GM23338 (cell line): ENCODE data around the gene UNC5A. TPM values are rescaled to one million over a fixed set of nuclear protein-coding genes. Genes with fewer than 3 reads are reported as not detected.

Source experiments
- ATAC-seq: fragments of 200-7000 bp; cut with Tn5 transposase; 3 replicates; pipeline ENCODE4 v1.9.1; 2020
- DNase-seq: peaks from one replicate; pipeline ENCODE4 v3.0.0-alpha.2; 2015; ENCODE audit warnings: low spot score
- H2AFZ ChIP-seq: fragments of 200-600 bp; sonication (generic); 2 replicates; pipeline ENCODE4 v1.8.0; 2016; ENCODE audit warnings: antibody characterized with exemption, mild to moderate bottlenecking, moderate library complexity
- H3F3A ChIP-seq: fragments of 200-600 bp; sonication (generic); replicated peaks from 2 replicates; pipeline ENCODE4 v1.8.0; 2017; ENCODE audit warnings: antibody characterized with exemption, mixed run types, low read depth
- H3K27ac ChIP-seq: fragments of 200-600 bp; sonication (generic); 2 replicates; pipeline ENCODE4 v1.6.1; 2016; ENCODE audit warnings: low read depth
- H3K27me3 ChIP-seq: fragments of 200-600 bp; sonication (generic); 2 replicates; pipeline ENCODE4 v1.8.0; 2016; ENCODE audit warnings: mild to moderate bottlenecking, mixed run types, moderate library complexity; ENCODE audit not compliant: insufficient read depth
- H3K36me3 ChIP-seq: fragments of 200-600 bp; sonication (generic); 2 replicates; pipeline ENCODE4 v1.8.0; 2016; ENCODE audit warnings: mild to moderate bottlenecking; ENCODE audit not compliant: insufficient read depth
- H3K4me1 ChIP-seq: fragments of 200-600 bp; sonication (generic); 2 replicates; pipeline ENCODE4 v1.8.0; 2016; ENCODE audit warnings: mild to moderate bottlenecking, moderate library complexity; ENCODE audit not compliant: insufficient read depth
- H3K4me2 ChIP-seq: fragments of 200-600 bp; sonication (generic); 2 replicates; pipeline ENCODE4 v1.7.1; 2017; ENCODE audit warnings: mixed run types
- H3K4me3 ChIP-seq: fragments of 200-600 bp; sonication (generic); 2 replicates; pipeline ENCODE4 v1.6.1; 2016; ENCODE audit warnings: mixed run types
- H3K79me2 ChIP-seq: fragments of 200-600 bp; sonication (generic); replicated peaks from 2 replicates; pipeline ENCODE4 v1.8.0; 2017; ENCODE audit warnings: mild to moderate bottlenecking; ENCODE audit not compliant: insufficient read depth
- H3K9me2 ChIP-seq: fragments of 200-600 bp; sonication (generic); 2 replicates; pipeline ENCODE4 v1.8.0; 2017; ENCODE audit not compliant: insufficient read depth
- H4K20me1 ChIP-seq: fragments of 200-600 bp; sonication (generic); replicated peaks from 2 replicates; pipeline ENCODE4 v1.8.0; 2017; ENCODE audit warnings: mild to moderate bottlenecking; ENCODE audit not compliant: insufficient read depth
- H3K27ac Mint-ChIP-seq: 2 replicates; pipeline ENCODE4 v1.8.0; 2020; ENCODE audit warnings: inconsistent platforms, mild to moderate bottlenecking, moderate library complexity, mixed read lengths
- H3K27me3 Mint-ChIP-seq: 3 replicates; pipeline ENCODE4 v1.8.0; 2022; ENCODE audit warnings: low read depth, mild to moderate bottlenecking, moderate library complexity, mixed read lengths, inconsistent platforms; ENCODE audit not compliant: insufficient read depth, poor library complexity
- H3K36me3 Mint-ChIP-seq: 3 replicates; pipeline ENCODE4 v1.8.0; 2021; ENCODE audit warnings: low read depth, mild to moderate bottlenecking, inconsistent platforms, moderate library complexity, mixed read lengths
- H3K4me1 Mint-ChIP-seq: 3 replicates; pipeline ENCODE4 v1.8.0; 2020; ENCODE audit warnings: mild to moderate bottlenecking, inconsistent platforms, mixed read lengths
- H3K4me3 Mint-ChIP-seq: 3 replicates; pipeline ENCODE4 v1.8.0; 2021; ENCODE audit warnings: moderate library complexity, mild to moderate bottlenecking, inconsistent platforms, mixed read lengths
- H3K9me3 Mint-ChIP-seq: 3 replicates; pipeline ENCODE4 v1.8.0; 2020; ENCODE audit warnings: moderate library complexity, mild to moderate bottlenecking, inconsistent platforms, mixed read lengths
- CREB1 ChIP-seq: fragments of 250-450 bp; sonication (Bioruptor Pico); IDR thresholded peaks from 2 replicates; pipeline ENCODE4 v1.5.0; 2020; ENCODE audit warnings: low read depth, mild to moderate bottlenecking, moderate library complexity
- EZH2 ChIP-seq: fragments of 200-600 bp; sonication (generic); IDR thresholded peaks from one replicate; pipeline ENCODE4 v1.8.0; 2017; ENCODE audit warnings: antibody characterized with exemption, mild to moderate bottlenecking, low read depth; ENCODE audit not compliant: unreplicated experiment
- EZH2phosphoT487 ChIP-seq: fragments of 200-600 bp; sonication (generic); IDR thresholded peaks from one replicate; pipeline ENCODE4 v1.8.1; 2018; ENCODE audit warnings: antibody characterized with exemption; ENCODE audit not compliant: unreplicated experiment
- JUNB ChIP-seq: IDR thresholded peaks from one replicate; pipeline ENCODE4 v1.6.1; 2016; ENCODE audit warnings: antibody characterized with exemption; ENCODE audit not compliant: unreplicated experiment
- NANOG ChIP-seq: IDR thresholded peaks from 2 replicates; pipeline ENCODE4 v1.6.1; 2016; ENCODE audit warnings: antibody characterized with exemption, borderline replicate concordance
- POLR2AphosphoS5 ChIP-seq: IDR thresholded peaks from 2 replicates; pipeline ENCODE4 v1.6.1; 2016; ENCODE audit warnings: antibody characterized with exemption, low read depth
- STAT1 ChIP-seq: IDR thresholded peaks from one replicate; pipeline ENCODE4 v1.6.1; 2016; ENCODE audit warnings: antibody characterized with exemption; ENCODE audit not compliant: unreplicated experiment
- ZNF114 ChIP-seq: fragments of 250-450 bp; sonication (Bioruptor Pico); IDR thresholded peaks from 2 replicates; pipeline ENCODE4 v1.5.0; 2020; ENCODE audit warnings: mild to moderate bottlenecking, moderate library complexity
- ZNF331 ChIP-seq: fragments of 250-450 bp; sonication (Bioruptor Pico); IDR thresholded peaks from 2 replicates; pipeline ENCODE4 v1.5.0; 2020; ENCODE audit warnings: low read depth, mild to moderate bottlenecking, moderate library complexity
- polyA plus RNA-seq: library from polyadenylated mRNA; unstranded; fragments of >200 nt; fragmentation: Nextera tagmentation; extraction: Ambion mirVana; gene quantifications from 2 replicates; pipeline ENCODE4 v1.2.1, GENCODE V29; 2016
- total RNA-seq: library from RNA; depleted of rRNA; stranded (reverse); fragments of >200 nt; shearing (Covaris generic); gene quantifications from 2 replicates; pipeline ENCODE4 v1.2.3, GENCODE V29; 2014
- TF ChIP-seq, protein P1 (sequence below), 2 experiments: fragments of 200-600 bp in 1 of 2; sonication (generic) in 1 of 2; conservative IDR thresholded peaks; 2 replicates each; pipeline versions ENCODE4 v1.5.1 to v1.6.1; 2016 to 2017; ENCODE audit warnings: antibody characterized with exemption in 2 of 2, low read depth in 2 of 2, mild to moderate bottlenecking in 2 of 2, moderate library complexity in 1 of 2
- TF ChIP-seq, protein P2 (sequence below): IDR thresholded peaks from 2 replicates; pipeline ENCODE4 v1.6.1; 2016; ENCODE audit warnings: antibody characterized with exemption
- TF ChIP-seq, protein P3 (sequence below): IDR thresholded peaks from one replicate; pipeline ENCODE4 v1.6.1; 2018; ENCODE audit warnings: antibody characterized with exemption; ENCODE audit not compliant: unreplicated experiment

UNC5A gene
- total and polyA plus RNA-seq, 2 experiments from 2014 or later: 0.92 to 3.9 TPM

DNA sequence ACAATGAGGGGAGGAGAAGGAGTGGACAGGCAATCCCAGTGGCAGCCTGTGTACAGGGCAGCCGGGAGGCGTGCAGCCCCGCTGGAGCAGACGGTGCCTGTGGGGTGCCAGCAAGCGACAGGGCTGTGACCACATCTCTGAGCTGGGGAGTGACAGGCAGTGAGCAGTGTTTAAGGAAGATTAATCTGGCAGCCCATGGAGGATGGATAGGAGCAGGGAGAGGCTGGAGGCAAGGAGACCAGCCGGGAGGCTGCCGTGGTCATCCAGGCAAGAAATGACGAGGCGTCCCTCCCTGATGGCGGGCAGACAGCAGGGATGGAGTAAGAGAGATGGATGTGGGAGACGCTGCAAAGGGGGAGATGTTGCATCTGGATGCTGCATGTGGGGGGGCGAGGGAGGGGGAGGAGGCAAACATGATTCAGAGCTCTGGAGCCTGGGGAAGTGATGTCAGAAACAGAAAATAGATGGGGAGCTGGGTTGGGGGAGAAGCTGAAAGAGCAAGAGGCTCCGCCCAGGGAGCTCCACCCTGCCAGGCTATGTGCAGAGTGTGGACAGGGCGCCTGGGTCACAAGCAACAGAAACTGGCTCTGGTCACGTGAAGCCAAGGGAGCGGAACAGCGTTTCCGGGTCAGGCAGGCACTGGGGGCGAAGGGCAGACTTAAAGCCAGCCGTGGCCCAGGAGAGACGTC is 12.6 kb downstream of the UNC5A start:
- Mint-ChIP-seq H3K36me3 (no peaks in the 10 kb centered on the region), H3K9me3 (no peaks in the 10 kb centered on the region), H3K27me3 (peaks cover 14% of the 10 kb centered on the region), H3K4me3 (no peak overlapping the region), H3K27ac (no peak overlapping the region), H3K4me1 (peaks cover 22% of the 10 kb centered on the region)
- no peak overlapping the region for H3K4me3 ChIP-seq
- no peak overlapping the region for H3K4me2 ChIP-seq
- H3K27me3 ChIP-seq: no peaks in the 10 kb centered on the region
- no peaks in the 10 kb centered on the region for H3F3A ChIP-seq
- no peak overlapping the region for H2AFZ ChIP-seq
- no peaks in the 10 kb centered on the region for H3K36me3 ChIP-seq
- ATAC-seq (no peak), DNase-seq (no peak)
- H3K4me1 ChIP-seq: 0 out of 2 replicates have a peak, but pooled peaks cover 4% of the 10 kb centered on the region
- no peaks in the 10 kb centered on the region for H3K9me2 ChIP-seq
- H3K27ac ChIP-seq: no peak overlapping the region
- no peaks in the 10 kb centered on the region; the same call in 1 of the 2 replicates for H4K20me1 ChIP-seq
- H3K79me2 ChIP-seq: no peaks in the 10 kb centered on the region
- TF ChIP-seq NANOG: no peak
- TF ChIP-seq, protein P1, sequence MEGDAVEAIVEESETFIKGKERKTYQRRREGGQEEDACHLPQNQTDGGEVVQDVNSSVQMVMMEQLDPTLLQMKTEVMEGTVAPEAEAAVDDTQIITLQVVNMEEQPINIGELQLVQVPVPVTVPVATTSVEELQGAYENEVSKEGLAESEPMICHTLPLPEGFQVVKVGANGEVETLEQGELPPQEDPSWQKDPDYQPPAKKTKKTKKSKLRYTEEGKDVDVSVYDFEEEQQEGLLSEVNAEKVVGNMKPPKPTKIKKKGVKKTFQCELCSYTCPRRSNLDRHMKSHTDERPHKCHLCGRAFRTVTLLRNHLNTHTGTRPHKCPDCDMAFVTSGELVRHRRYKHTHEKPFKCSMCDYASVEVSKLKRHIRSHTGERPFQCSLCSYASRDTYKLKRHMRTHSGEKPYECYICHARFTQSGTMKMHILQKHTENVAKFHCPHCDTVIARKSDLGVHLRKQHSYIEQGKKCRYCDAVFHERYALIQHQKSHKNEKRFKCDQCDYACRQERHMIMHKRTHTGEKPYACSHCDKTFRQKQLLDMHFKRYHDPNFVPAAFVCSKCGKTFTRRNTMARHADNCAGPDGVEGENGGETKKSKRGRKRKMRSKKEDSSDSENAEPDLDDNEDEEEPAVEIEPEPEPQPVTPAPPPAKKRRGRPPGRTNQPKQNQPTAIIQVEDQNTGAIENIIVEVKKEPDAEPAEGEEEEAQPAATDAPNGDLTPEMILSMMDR (conservative IDR thresholded peaks at IDR 0.05; ENCODE audit: low read depth in 2 of 2): no peak
- TF ChIP-seq JUNB: no peak
- TF ChIP-seq, protein P2, sequence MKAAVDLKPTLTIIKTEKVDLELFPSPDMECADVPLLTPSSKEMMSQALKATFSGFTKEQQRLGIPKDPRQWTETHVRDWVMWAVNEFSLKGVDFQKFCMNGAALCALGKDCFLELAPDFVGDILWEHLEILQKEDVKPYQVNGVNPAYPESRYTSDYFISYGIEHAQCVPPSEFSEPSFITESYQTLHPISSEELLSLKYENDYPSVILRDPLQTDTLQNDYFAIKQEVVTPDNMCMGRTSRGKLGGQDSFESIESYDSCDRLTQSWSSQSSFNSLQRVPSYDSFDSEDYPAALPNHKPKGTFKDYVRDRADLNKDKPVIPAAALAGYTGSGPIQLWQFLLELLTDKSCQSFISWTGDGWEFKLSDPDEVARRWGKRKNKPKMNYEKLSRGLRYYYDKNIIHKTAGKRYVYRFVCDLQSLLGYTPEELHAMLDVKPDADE: no peak
- no peak for TF ChIP-seq ZNF331
- TF ChIP-seq EZH2phosphoT487: no peak

DNA sequence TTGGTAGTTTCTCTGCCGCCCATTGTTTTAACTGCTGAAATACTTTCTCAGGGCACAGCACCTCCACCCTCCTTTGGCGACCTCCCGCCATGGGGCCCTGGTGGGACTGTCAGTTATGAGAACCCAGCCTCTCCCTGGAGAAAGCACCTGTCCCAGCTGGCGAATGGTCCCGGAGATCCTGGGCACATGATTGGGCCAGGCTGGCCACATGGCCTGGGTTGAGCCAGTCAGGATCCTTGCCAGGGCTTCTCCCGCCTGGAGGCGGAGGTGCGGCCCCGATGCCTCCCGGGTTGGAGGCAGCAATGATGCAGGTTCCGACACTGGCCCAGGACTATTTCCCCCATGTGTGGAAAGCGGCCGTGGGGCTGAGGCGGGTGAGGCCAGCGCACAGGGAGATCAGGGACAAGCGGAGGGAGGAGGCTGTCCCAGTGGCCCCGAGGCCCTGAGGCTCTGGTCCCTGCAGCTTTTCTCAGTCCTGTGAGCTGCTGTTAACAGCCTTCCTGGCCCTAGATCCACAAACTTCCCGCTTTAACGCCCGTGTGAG is 13.6 kb downstream of the UNC5A start:
- Histone ChIP-seq H3K4me2 (no peak overlapping the region), H3K36me3 (no peaks in the 10 kb centered on the region), H3K4me3 (no peak overlapping the region), H3K4me1 (no peaks in the 10 kb centered on the region), H3K27ac (no peak overlapping the region), H3F3A (no peaks in the 10 kb centered on the region), H3K79me2 (no peaks in the 10 kb centered on the region), H3K27me3 (no peaks in the 10 kb centered on the region), H3K9me2 (no peaks in the 10 kb centered on the region), H2AFZ (no peak overlapping the region), H4K20me1 (no peaks in the 10 kb centered on the region; the same call in 1 of the 2 replicates)
- H3K4me1 Mint-ChIP-seq: peaks cover 15% of the 10 kb centered on the region
- DNase-seq (peak; percentile 57), ATAC-seq (peak; percentile 91)
- H3K27me3 Mint-ChIP-seq: peaks cover 13% of the 10 kb centered on the region
- no peaks in the 10 kb centered on the region for H3K36me3 Mint-ChIP-seq
- no peak overlapping the region for H3K27ac Mint-ChIP-seq
- no peak overlapping the region for H3K4me3 Mint-ChIP-seq
- no peaks in the 10 kb centered on the region for H3K9me3 Mint-ChIP-seq
- TF ChIP-seq CREB1 (CRISPR knock-in tag) (no peak), ZNF114 (CRISPR knock-in tag) (no peak), POLR2AphosphoS5 (no peak), STAT1 (no peak), EZH2 (no peak), EZH2phosphoT487 (no peak), JUNB (no peak), NANOG (no peak), ZNF331 (no peak)
- TF ChIP-seq, protein P3, sequence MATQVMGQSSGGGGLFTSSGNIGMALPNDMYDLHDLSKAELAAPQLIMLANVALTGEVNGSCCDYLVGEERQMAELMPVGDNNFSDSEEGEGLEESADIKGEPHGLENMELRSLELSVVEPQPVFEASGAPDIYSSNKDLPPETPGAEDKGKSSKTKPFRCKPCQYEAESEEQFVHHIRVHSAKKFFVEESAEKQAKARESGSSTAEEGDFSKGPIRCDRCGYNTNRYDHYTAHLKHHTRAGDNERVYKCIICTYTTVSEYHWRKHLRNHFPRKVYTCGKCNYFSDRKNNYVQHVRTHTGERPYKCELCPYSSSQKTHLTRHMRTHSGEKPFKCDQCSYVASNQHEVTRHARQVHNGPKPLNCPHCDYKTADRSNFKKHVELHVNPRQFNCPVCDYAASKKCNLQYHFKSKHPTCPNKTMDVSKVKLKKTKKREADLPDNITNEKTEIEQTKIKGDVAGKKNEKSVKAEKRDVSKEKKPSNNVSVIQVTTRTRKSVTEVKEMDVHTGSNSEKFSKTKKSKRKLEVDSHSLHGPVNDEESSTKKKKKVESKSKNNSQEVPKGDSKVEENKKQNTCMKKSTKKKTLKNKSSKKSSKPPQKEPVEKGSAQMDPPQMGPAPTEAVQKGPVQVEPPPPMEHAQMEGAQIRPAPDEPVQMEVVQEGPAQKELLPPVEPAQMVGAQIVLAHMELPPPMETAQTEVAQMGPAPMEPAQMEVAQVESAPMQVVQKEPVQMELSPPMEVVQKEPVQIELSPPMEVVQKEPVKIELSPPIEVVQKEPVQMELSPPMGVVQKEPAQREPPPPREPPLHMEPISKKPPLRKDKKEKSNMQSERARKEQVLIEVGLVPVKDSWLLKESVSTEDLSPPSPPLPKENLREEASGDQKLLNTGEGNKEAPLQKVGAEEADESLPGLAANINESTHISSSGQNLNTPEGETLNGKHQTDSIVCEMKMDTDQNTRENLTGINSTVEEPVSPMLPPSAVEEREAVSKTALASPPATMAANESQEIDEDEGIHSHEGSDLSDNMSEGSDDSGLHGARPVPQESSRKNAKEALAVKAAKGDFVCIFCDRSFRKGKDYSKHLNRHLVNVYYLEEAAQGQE: no peak
- TF ChIP-seq, protein P2: no peak
- TF ChIP-seq, protein P1 (conservative IDR thresholded peaks at IDR 0.05; ENCODE audit: low read depth in 2 of 2): no peak
